C4-2B (cell line): Measurements from ENCODE around the gene B4GALT4.

Experiments used
- CTCF ChIP-seq: fragments of 450-650 bp; conservative IDR thresholded peaks from 2 replicates; pipeline ENCODE4 v1.5.1; 2017; ENCODE audit warnings: mild to moderate bottlenecking
- ZFX ChIP-seq: fragments of 450-650 bp; IDR thresholded peaks from 2 replicates; pipeline ENCODE4 v1.6.1; 2017

- TF ChIP-seq CTCF (no peak), ZFX (no peak)
These were observed 6.1 kb downstream of the B4GALT4 start for GRCh38 chr3:119234610-119235009.
